ENCODE results near the gene HDLBP.

HDLBP gene

DNA sequence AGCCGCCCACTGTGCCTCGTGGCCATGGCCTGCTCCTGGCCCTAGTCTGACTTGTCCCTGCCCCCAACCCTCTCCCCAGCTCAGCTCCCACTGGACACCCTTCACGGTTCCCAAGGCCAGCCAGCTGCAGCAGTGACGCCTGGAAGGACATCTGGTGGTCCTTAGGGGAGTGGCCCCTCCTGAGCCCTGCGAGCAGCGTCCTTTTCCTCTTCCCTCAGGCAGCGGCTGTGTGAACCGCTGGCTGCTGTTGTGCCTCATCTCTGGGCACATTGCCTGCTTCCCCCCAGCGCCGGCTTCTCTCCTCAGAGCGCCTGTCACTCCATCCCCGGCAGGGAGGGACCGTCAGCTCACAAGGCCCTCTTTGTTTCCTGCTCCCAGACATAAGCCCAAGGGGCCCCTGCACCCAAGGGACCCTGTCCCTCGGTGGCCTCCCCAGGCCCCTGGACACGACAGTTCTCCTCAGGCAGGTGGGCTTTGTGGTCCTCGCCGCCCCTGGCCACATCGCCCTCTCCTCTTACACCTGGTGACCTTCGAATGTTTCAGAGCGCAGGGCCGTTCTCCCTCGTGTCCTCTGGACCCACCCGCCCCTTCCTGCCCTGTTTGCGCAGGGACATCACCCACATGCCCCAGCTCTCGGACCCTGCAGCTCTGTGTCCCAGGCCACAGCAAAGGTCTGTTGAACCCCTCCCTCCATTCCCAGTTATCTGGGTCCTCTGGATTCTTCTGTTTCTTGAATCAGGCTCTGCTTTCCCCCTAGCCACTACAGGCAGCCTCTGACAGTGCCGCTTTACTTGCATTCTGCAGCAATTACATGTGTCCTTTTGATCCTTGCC is 91.2 kb downstream of the HDLBP start:
- DNase-seq (ENCODE audit: low read depth) = no peak
- no peak overlapping the region for H3K4me3 ChIP-seq (ENCODE audit: low read depth, low read length)
- TF ChIP-seq, protein P1, sequence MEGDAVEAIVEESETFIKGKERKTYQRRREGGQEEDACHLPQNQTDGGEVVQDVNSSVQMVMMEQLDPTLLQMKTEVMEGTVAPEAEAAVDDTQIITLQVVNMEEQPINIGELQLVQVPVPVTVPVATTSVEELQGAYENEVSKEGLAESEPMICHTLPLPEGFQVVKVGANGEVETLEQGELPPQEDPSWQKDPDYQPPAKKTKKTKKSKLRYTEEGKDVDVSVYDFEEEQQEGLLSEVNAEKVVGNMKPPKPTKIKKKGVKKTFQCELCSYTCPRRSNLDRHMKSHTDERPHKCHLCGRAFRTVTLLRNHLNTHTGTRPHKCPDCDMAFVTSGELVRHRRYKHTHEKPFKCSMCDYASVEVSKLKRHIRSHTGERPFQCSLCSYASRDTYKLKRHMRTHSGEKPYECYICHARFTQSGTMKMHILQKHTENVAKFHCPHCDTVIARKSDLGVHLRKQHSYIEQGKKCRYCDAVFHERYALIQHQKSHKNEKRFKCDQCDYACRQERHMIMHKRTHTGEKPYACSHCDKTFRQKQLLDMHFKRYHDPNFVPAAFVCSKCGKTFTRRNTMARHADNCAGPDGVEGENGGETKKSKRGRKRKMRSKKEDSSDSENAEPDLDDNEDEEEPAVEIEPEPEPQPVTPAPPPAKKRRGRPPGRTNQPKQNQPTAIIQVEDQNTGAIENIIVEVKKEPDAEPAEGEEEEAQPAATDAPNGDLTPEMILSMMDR (IDR thresholded peaks at IDR 0.05; ENCODE audit: low read depth, low read length, missing control alignments) = no peak
- in situ Hi-C loops (cut with HindIII; ENCODE audit: low sequenced_read_pairs) = loop anchor here (10.0 kb wide), 1 partner anchor 61 kb away; no protein-coding TSS in a partner anchor

DNA sequence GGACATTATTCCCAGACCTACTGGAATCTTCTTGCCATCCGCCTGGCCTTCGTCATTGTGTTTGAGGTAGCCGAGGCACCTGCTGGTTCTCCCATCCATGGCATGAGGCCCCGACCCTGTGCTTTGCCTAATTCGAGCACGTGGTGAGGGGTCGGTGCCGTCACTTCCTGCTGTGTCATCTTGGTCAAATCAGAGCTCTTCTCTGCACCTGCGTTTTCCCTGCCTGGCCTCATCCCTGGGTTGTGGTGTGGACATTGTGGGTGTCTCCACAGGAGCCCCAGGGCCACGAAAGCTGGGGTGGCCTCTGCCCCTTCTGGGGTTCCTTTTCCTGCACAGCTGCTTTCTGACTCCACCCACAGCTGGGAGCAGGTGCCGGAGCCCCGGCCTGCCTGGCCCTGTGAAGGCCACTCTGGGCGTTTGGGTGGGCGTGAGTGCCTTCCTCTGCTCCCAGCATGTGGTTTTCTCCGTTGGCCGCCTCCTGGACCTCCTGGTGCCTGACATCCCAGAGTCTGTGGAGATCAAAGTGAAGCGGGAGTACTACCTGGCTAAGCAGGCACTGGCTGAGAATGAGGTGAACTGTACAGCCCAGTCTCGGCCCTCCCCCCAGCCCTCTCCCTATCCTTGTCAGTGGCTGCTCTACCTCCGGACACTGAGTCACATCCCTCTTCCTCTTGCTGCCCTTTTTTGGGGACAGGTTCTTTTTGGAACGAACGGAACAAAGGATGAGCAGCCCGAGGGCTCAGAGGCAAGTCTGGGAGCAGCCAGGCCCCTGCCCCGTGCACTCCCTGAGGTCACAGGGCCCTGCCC is 92.1 kb downstream of the HDLBP start:
- in situ Hi-C loops (cut with HindIII; ENCODE audit: low sequenced_read_pairs) = loop anchor here (10.0 kb wide), 1 partner anchor 61 kb away; no protein-coding TSS in a partner anchor

DNA sequence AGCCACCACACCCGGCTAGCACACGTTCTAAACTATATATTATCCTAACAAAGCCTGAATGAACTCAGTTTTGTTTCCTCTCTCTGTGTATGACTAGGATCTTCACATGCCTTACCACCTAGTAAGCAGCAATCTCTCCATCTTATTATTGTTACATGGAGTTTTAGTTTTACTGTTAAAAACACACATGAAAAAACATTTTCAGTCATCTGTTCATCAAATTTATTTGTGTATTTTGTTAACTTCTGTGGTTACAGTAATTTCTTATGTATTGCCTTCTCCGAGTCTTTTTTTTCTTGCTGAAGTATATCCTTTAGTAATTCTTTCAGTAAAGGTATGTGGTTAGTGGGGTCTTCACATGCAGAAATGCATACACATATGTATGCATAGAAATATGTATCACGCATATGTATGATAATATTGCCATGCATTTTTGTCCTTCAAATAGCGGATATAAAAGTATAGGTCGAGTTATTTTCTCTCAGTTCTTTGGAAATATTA is 95.6 kb downstream of the HDLBP start:
- TF ChIP-seq, protein P1 (IDR thresholded peaks at IDR 0.05; ENCODE audit: low read depth, low read length, missing control alignments) = no peak
- DNase-seq (ENCODE audit: low read depth) = no peak
- H3K4me3 ChIP-seq (ENCODE audit: low read depth, low read length) = no peak overlapping the region
- in situ Hi-C loops (cut with HindIII; ENCODE audit: low sequenced_read_pairs) = loop anchor here (10.0 kb wide), 1 partner anchor 65 kb away; no protein-coding TSS in a partner anchor

More for the DNA sequence above, 92.1 kb downstream of the HDLBP start:
- H3K4me3 ChIP-seq (ENCODE audit: low read depth, low read length) = no peak overlapping the region
- TF ChIP-seq, protein P1 (IDR thresholded peaks at IDR 0.05; ENCODE audit: low read depth, low read length, missing control alignments) = no peak
- DNase-seq (ENCODE audit: low read depth) = no peak

DNA sequence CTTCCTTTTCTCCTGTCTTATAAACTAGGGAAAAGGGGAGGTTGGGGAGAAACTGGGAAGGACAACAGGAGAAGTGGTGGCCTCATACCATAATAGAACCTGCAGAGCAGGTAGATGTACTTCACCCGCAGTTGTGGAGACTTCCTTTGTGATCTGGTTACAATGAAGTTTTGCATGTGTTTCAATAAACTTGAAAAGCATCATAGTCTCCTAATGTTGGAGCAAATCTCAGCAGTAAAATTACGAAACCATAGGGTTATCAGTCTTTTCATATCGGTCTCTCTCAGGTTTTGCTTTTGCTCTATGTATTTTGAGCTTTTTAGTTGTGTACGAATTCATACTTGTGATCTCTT is 96.5 kb downstream of the HDLBP start:
- in situ Hi-C loops (cut with HindIII; ENCODE audit: low sequenced_read_pairs) = no loop called here
- TF ChIP-seq, protein P1 (IDR thresholded peaks at IDR 0.05; ENCODE audit: low read depth, low read length, missing control alignments) = no peak
- no peak for DNase-seq (ENCODE audit: low read depth)
- peak overlapping the region; percentile 46 for H3K4me3 ChIP-seq (ENCODE audit: low read depth, low read length)

DNA sequence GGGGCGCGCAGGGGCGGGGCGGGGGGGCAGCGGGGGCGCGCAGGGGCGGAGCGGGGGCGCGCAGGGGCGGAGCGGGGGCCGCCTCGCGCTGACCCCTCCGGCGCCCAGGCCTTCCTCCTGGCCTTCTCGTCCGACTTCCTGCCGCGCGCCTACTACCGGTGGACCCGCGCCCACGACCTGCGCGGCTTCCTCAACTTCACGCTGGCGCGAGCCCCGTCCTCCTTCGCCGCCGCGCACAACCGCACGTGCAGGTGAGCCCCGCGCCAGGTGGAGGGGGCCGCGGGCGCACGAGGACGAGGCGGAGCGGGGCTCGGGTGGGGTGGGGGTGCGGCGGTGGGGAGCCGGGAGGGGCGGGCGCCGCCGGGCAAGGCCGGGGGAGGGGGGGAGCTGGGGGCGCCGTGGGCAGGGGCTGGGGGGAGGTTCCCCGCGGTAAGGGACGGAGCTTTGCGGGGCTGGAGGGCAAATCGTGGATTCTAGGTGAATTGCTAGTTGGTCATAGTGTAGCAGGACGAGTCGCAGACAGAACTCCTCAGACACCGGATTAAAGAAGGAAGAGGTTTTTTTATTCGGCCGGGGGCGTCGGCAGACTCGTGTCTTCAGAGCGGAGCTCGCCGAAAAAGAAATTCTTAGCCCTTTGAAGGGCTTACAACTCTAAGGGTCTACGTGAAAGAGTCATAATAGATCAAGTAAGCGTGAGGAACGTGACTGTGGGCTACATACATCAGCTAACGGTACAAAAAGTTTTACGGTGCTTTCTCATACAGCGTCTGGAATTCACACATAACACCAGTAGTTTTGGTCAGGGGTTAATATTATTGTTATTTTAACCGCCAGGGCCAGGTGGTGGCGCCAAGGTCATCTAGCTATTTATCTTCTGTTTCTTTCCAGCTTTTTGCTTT is 97.1 kb downstream of the HDLBP start:
- TF ChIP-seq, protein P1 (IDR thresholded peaks at IDR 0.05; ENCODE audit: low read depth, low read length, missing control alignments) = no peak
- no peak for DNase-seq (ENCODE audit: low read depth)
- in situ Hi-C loops (cut with HindIII; ENCODE audit: low sequenced_read_pairs) = no loop called here
- peak overlapping the region; percentile 46 for H3K4me3 ChIP-seq (ENCODE audit: low read depth, low read length)
